Suprapubic skin (tissue), 4 donors: Measurements from ENCODE around the gene TTC19.

Experiments
- EP300 ChIP-seq: sonication (generic); formaldehyde crosslinking; IDR thresholded peaks from one replicate; pipeline ENCODE4 v1.6.1; 2017; ENCODE audit warnings: antibody characterized with exemption
- POLR2A ChIP-seq, 2 donors: fragments of 450-650 bp; IDR thresholded peaks; one replicate each; pipeline ENCODE4 v1.6.1; 2017; ENCODE audit warnings: antibody characterized with exemption in 2 of 2, mild to moderate bottlenecking in 2 of 2, moderate library complexity in 2 of 2
- POLR2AphosphoS5 ChIP-seq, 3 donors: sonication (generic); formaldehyde crosslinking; IDR thresholded peaks; one replicate each; pipeline ENCODE4 v1.6.1; 2017; ENCODE audit warnings: antibody characterized with exemption in 3 of 3
- TF ChIP-seq, protein P1 (sequence below), 2 donors: fragments of 200-600 bp in 1 of 2; fragments of 450-650 bp in 1 of 2; sonication (generic) in 1 of 2; IDR thresholded peaks; one replicate each; pipeline ENCODE4 v1.5.1; 2016 to 2019; ENCODE audit warnings: antibody characterized with exemption in 2 of 2, mild to moderate bottlenecking in 1 of 2, moderate library complexity in 1 of 2

DNA sequence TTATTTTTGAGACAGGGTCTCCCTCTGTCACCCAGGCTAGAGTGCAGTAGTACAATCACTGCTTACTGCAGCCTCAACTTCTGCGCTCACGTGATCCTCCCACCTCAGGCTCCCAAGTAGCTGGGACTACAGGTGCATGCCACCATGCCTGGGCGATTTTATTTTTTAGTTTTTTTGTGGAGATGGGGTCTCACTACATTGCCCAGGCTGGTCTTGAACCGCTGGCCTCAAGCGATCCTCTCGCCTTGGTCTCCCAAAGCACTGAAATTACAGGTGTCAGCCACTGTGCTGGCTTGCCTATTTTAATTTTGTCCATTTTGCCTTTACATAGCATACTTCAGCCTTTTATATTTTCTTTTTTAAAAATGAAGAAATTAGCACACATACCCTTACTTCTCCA lies 51.2 kb downstream of the TTC19 start:
- TF ChIP-seq, protein P1, sequence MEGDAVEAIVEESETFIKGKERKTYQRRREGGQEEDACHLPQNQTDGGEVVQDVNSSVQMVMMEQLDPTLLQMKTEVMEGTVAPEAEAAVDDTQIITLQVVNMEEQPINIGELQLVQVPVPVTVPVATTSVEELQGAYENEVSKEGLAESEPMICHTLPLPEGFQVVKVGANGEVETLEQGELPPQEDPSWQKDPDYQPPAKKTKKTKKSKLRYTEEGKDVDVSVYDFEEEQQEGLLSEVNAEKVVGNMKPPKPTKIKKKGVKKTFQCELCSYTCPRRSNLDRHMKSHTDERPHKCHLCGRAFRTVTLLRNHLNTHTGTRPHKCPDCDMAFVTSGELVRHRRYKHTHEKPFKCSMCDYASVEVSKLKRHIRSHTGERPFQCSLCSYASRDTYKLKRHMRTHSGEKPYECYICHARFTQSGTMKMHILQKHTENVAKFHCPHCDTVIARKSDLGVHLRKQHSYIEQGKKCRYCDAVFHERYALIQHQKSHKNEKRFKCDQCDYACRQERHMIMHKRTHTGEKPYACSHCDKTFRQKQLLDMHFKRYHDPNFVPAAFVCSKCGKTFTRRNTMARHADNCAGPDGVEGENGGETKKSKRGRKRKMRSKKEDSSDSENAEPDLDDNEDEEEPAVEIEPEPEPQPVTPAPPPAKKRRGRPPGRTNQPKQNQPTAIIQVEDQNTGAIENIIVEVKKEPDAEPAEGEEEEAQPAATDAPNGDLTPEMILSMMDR (IDR thresholded peaks at IDR 0.05), result no peak
- TF ChIP-seq POLR2A (IDR thresholded peaks at IDR 0.05) (no peak), EP300 (no peak), POLR2AphosphoS5 (IDR thresholded peaks at IDR 0.05) (no peak)
